SU-DHL-6 (cell line): ENCODE data around the gene PDPK1.
"Not testable (repeated sequence)": the region's sequence is repeated elsewhere in the genome, so short reads cannot be mapped to it uniquely, and the experiment has no call there.

Experiments
- EZH2phosphoT487 ChIP-seq: fragments of 200-600 bp; sonication (generic), shearing (Covaris generic); conservative IDR thresholded peaks from 2 replicates; pipeline ENCODE4 v1.6.1; 2018; ENCODE audit warnings: mild to moderate bottlenecking, antibody characterized with exemption, low read length, moderate library complexity, mixed read lengths
- TF ChIP-seq, protein P1 (sequence below): fragments of 200-600 bp; sonication (generic); IDR thresholded peaks from one replicate; pipeline ENCODE4 v1.5.1; 2017; ENCODE audit warnings: antibody characterized with exemption, mild to moderate bottlenecking, low read length, moderate library complexity; ENCODE audit not compliant: insufficient read depth, poor library complexity, severe bottlenecking

DNA sequence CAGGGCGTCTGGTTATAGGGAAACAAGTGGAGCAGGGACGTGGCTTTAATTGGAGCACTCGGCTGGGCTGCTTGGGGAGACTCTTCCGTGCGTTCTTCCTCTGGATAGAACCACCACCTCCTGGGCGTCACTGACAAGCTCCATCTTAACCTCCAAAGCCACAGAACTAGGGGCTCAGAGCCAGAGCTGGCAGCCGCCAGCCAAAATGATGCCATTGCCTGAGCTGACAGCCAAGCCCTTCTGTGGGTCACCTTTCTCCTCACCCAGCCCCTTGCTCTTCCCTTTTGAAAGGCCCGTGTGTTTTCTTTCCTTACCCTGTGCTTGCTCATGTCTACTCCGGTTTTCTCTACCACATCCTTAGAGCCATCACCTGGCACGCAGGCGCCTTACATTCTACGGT lies 62.0 kb downstream of the PDPK1 start:
- TF ChIP-seq, protein P1, sequence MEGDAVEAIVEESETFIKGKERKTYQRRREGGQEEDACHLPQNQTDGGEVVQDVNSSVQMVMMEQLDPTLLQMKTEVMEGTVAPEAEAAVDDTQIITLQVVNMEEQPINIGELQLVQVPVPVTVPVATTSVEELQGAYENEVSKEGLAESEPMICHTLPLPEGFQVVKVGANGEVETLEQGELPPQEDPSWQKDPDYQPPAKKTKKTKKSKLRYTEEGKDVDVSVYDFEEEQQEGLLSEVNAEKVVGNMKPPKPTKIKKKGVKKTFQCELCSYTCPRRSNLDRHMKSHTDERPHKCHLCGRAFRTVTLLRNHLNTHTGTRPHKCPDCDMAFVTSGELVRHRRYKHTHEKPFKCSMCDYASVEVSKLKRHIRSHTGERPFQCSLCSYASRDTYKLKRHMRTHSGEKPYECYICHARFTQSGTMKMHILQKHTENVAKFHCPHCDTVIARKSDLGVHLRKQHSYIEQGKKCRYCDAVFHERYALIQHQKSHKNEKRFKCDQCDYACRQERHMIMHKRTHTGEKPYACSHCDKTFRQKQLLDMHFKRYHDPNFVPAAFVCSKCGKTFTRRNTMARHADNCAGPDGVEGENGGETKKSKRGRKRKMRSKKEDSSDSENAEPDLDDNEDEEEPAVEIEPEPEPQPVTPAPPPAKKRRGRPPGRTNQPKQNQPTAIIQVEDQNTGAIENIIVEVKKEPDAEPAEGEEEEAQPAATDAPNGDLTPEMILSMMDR = not testable (repeated sequence)
- not testable (repeated sequence) for TF ChIP-seq EZH2phosphoT487
